ENCODE results near the gene SERPINB4. TPM values are rescaled to one million over a fixed set of nuclear protein-coding genes. Genes with fewer than 3 reads are reported as not detected.
"Not testable (repeated sequence)": the region's sequence is repeated elsewhere in the genome, so short reads cannot be mapped to it uniquely, and the experiment has no call there.

Gene SERPINB4
- total and polyA plus RNA-seq, 2 donors (not counting 1 experiment from before 2014, with no cell fraction given), result not detected

- intact Hi-C loops (cut with micrococcal nuclease), result no loop called here
- Histone ChIP-seq H2AFZ (ENCODE audit: insufficient read depth, low read depth, low read length, poor library complexity, severe bottlenecking) (no peak overlapping the region), H3K27ac (ENCODE audit: low read length in 2 of 2) (no peak overlapping the region), H3K79me2 (ENCODE audit: control insufficient read depth, insufficient read depth, low read length) (no peaks in the 10 kb centered on the region), H4K20me1 (ENCODE audit: control insufficient read depth, insufficient read depth, low read length, poor library complexity, severe bottlenecking) (no peaks in the 10 kb centered on the region), H3K4me1 (ENCODE audit: control insufficient read depth in 2 of 2, insufficient read depth in 2 of 2, low read length in 2 of 2) (no peaks in the 10 kb centered on the region), H3K36me3 (replicated peaks in 1 of 2; ENCODE audit: control extremely low read depth in 1 of 2, control insufficient read depth in 1 of 2, extremely low read depth in 1 of 2, insufficient read depth in 2 of 2, low read length in 1 of 2) (no peaks in the 10 kb centered on the region), H3K4me2 (replicated peaks; ENCODE audit: low read depth, low read length, poor library complexity, severe bottlenecking) (no peak overlapping the region), H3K27me3 (replicated peaks in 1 of 4; ENCODE audit: control extremely low read depth in 1 of 4, control insufficient read depth in 3 of 4, insufficient read depth in 4 of 4, low read length in 3 of 4) (no peaks in the 10 kb centered on the region), H3K9me3 (ENCODE audit: control extremely low read depth in 1 of 3, control insufficient read depth in 2 of 3, insufficient read depth in 1 of 3, low read length in 2 of 3) (no peaks in the 10 kb centered on the region), H3K9ac (ENCODE audit: low read length) (no peak overlapping the region), H3K4me3 (ENCODE audit: control extremely low read depth in 1 of 5, extremely low read depth in 1 of 5, insufficient read depth in 1 of 5, low read depth in 2 of 5, low read length in 4 of 5) (no peak overlapping the region)
- Mint-ChIP-seq H3K4me3 (no peak overlapping the region), H3K27me3 (peaks cover 3% of the 10 kb centered on the region), H3K9me3 (ENCODE audit: insufficient read depth) (no peaks in the 10 kb centered on the region), H3K4me1 (no peaks in the 10 kb centered on the region), H3K27ac (no peak overlapping the region)
- CTCF ChIA-PET, result no interaction called here
- POLR2A ChIA-PET, result no interaction called here
- ATAC-seq (ENCODE audit: low read depth), result no peak
- DNase-seq, result no peak
- TF ChIP-seq CTCF (IDR thresholded peaks at IDR 0.05) (no peak), EZH2 (IDR thresholded peaks at IDR 0.05; ENCODE audit: borderline replicate concordance, insufficient read depth, low read depth, low read length, poor library complexity, severe bottlenecking) (no peak)
These were observed 2.9 kb upstream of the SERPINB4 start for GRCh38 chr18:63646936-63647335.

GRCh38 chr18:63644694-63645093 is 638 bp upstream of the SERPINB4 start:
- H3K4me2 ChIP-seq (replicated peaks; ENCODE audit: low read depth, low read length, poor library complexity, severe bottlenecking); H3K36me3 ChIP-seq (replicated peaks in 1 of 2; ENCODE audit: control extremely low read depth in 1 of 2, control insufficient read depth in 1 of 2, extremely low read depth in 1 of 2, insufficient read depth in 2 of 2, low read length in 1 of 2); ATAC-seq (ENCODE audit: low read depth); H3K9ac ChIP-seq (ENCODE audit: low read length); H3K4me1 Mint-ChIP-seq; H3K9me3 Mint-ChIP-seq (ENCODE audit: insufficient read depth); H3K27ac Mint-ChIP-seq; H4K20me1 ChIP-seq (ENCODE audit: control insufficient read depth, insufficient read depth, low read length, poor library complexity, severe bottlenecking); H3K4me3 ChIP-seq (ENCODE audit: control extremely low read depth in 1 of 5, extremely low read depth in 1 of 5, insufficient read depth in 1 of 5, low read depth in 2 of 5, low read length in 4 of 5); intact Hi-C loops (cut with micrococcal nuclease); POLR2A ChIA-PET; CTCF ChIA-PET; DNase-seq; H2AFZ ChIP-seq (ENCODE audit: insufficient read depth, low read depth, low read length, poor library complexity, severe bottlenecking); H3K27me3 ChIP-seq (replicated peaks in 1 of 4; ENCODE audit: control extremely low read depth in 1 of 4, control insufficient read depth in 3 of 4, insufficient read depth in 4 of 4, low read length in 3 of 4); H3K9me3 ChIP-seq (ENCODE audit: control extremely low read depth in 1 of 3, control insufficient read depth in 2 of 3, insufficient read depth in 1 of 3, low read length in 2 of 3); H3K27me3 Mint-ChIP-seq; H3K79me2 ChIP-seq (ENCODE audit: control insufficient read depth, insufficient read depth, low read length); H3K27ac ChIP-seq (ENCODE audit: low read length in 2 of 2); H3K4me1 ChIP-seq (ENCODE audit: control insufficient read depth in 2 of 2, insufficient read depth in 2 of 2, low read length in 2 of 2); H3K4me3 Mint-ChIP-seq: not testable (repeated sequence)
- no CpG with 5 or more reads among the region's 1 CpG for WGBS (ENCODE audit: insufficient coverage)

- ATAC-seq (ENCODE audit: low read depth); H3K4me2 ChIP-seq (replicated peaks; ENCODE audit: low read depth, low read length, poor library complexity, severe bottlenecking); DNase-seq; H3K27ac ChIP-seq (ENCODE audit: low read length in 2 of 2); H4K20me1 ChIP-seq (ENCODE audit: control insufficient read depth, insufficient read depth, low read length, poor library complexity, severe bottlenecking); H3K9me3 Mint-ChIP-seq (ENCODE audit: insufficient read depth); CTCF ChIA-PET; H3K9ac ChIP-seq (ENCODE audit: low read length); H3K4me1 ChIP-seq (ENCODE audit: control insufficient read depth in 2 of 2, insufficient read depth in 2 of 2, low read length in 2 of 2); H3K4me1 Mint-ChIP-seq; H3K4me3 ChIP-seq (ENCODE audit: control extremely low read depth in 1 of 5, extremely low read depth in 1 of 5, insufficient read depth in 1 of 5, low read depth in 2 of 5, low read length in 4 of 5); intact Hi-C loops (cut with micrococcal nuclease); H3K36me3 ChIP-seq (replicated peaks in 1 of 2; ENCODE audit: control extremely low read depth in 1 of 2, control insufficient read depth in 1 of 2, extremely low read depth in 1 of 2, insufficient read depth in 2 of 2, low read length in 1 of 2); H3K4me3 Mint-ChIP-seq; H3K27me3 Mint-ChIP-seq; H3K9me3 ChIP-seq (ENCODE audit: control extremely low read depth in 1 of 3, control insufficient read depth in 2 of 3, insufficient read depth in 1 of 3, low read length in 2 of 3); H2AFZ ChIP-seq (ENCODE audit: insufficient read depth, low read depth, low read length, poor library complexity, severe bottlenecking); H3K27me3 ChIP-seq (replicated peaks in 1 of 4; ENCODE audit: control extremely low read depth in 1 of 4, control insufficient read depth in 3 of 4, insufficient read depth in 4 of 4, low read length in 3 of 4); H3K79me2 ChIP-seq (ENCODE audit: control insufficient read depth, insufficient read depth, low read length); H3K27ac Mint-ChIP-seq; POLR2A ChIA-PET: not testable (repeated sequence)
- 83% methylated on average over 1 of the region's 4 CpGs for WGBS (ENCODE audit: insufficient coverage)
These were observed 1.2 kb downstream of the SERPINB4 start for GRCh38 chr18:63642668-63643356.
